Subcutaneous adipose tissue (tissue), 4 donors: ENCODE measurements around the gene PET100. TPM values are rescaled to one million over a fixed set of nuclear protein-coding genes. Genes with fewer than 3 reads are reported as not detected.

Experiments used
- total RNA-seq, 4 donors: library from RNA; depleted of rRNA; stranded (reverse); fragments of >200 nt; gene quantifications; one replicate each; pipeline ENCODE4 v1.1.0, GENCODE V29; 2016
- TF ChIP-seq, protein P1 (sequence below): fragments of 450-650 bp; IDR thresholded peaks from one replicate; pipeline ENCODE4 v1.5.1; 2016; ENCODE audit warnings: low read depth, mild to moderate bottlenecking, control low read depth, antibody characterized with exemption, moderate library complexity

The PET100 gene
- total RNA-seq, 4 donors from 2014 or later = 8.3 to 35.4 (median 21.1) TPM

DNA sequence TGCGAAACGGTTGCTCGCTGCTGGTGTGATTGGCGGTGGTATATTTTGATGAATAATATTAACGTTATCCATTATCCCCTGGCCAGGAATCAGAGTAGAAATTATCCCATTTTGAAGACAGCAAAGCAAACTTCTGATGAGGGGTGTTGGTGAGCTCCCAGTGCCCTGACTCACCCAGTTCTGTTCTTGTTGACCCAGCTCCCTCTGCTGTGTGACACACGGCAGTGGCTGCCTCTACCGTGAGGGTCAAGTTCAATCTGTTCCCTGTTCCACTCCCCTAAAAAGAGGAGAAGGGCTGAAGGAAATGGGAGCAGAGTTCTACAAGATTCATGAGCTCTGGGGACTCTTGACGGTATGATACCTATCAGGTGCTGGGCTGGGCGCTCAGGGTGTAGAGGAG is 31.9 kb upstream of the PET100 start:
- TF ChIP-seq, protein P1, sequence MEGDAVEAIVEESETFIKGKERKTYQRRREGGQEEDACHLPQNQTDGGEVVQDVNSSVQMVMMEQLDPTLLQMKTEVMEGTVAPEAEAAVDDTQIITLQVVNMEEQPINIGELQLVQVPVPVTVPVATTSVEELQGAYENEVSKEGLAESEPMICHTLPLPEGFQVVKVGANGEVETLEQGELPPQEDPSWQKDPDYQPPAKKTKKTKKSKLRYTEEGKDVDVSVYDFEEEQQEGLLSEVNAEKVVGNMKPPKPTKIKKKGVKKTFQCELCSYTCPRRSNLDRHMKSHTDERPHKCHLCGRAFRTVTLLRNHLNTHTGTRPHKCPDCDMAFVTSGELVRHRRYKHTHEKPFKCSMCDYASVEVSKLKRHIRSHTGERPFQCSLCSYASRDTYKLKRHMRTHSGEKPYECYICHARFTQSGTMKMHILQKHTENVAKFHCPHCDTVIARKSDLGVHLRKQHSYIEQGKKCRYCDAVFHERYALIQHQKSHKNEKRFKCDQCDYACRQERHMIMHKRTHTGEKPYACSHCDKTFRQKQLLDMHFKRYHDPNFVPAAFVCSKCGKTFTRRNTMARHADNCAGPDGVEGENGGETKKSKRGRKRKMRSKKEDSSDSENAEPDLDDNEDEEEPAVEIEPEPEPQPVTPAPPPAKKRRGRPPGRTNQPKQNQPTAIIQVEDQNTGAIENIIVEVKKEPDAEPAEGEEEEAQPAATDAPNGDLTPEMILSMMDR = no peak

DNA sequence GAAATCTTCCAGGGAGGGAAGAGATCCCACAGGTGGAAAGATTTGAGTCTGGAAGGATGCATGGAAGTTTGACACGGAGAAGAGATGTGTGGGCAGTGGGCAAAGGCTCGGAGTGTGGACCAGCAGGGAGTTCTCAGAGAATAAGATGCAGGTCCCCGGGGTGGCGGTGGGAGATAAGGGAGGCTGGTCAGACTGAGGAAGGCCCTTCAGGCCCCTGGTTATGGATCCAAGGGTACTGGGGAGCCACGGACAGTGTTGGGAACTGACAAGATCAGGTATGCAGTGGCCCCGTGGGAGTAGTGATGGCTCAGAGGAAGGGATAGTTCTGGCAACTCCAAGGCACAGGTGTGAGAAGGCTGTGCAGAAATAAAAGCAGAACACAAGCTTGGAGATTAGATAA is 31.4 kb upstream of the PET100 start:
- TF ChIP-seq, protein P1 = no peak

- TF ChIP-seq, protein P1 = no peak
Measured at GRCh38 chr19:7600721-7601120, 28.9 kb upstream of the PET100 start.

DNA sequence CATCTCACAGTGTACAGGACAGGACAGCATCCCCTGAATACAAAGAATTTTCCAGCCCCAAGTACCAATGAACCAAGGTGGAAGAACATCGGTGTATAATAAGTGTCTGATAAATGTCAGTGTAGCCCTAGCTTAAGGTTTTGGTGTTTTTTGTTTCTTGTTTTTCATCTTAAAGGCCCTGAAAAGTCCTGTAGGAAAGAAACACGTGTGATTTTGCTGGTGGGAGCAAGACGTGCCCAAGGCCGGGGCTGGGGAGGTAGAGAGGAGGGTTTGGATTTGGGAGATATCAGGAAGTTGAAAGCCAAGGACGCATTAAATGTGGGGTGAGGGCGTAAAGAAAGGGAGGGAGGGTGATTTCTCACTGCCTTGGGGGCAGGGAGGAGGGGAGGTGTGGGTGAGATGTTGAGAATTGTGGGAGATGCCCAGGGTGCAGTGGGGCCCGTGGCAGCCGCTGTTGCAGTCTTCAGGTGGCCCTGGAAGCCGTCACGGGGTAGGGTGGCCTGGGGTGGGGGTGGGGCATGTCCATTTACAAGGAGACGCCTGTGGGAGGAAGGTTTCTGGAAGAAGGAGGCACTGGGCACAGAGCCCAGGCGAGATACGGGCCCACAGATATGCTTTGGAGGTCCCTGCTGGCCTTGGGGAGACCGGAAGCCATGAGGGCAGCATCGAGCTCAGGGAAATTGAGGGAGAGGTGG is 27.2 kb upstream of the PET100 start:
- TF ChIP-seq, protein P1 = no peak

GRCh38 chr19:7602935-7603497 is 26.6 kb upstream of the PET100 start:
- TF ChIP-seq, protein P1 = no peak

- TF ChIP-seq, protein P1 = no peak
Measured at GRCh38 chr19:7603919-7604318, 25.7 kb upstream of the PET100 start.

DNA sequence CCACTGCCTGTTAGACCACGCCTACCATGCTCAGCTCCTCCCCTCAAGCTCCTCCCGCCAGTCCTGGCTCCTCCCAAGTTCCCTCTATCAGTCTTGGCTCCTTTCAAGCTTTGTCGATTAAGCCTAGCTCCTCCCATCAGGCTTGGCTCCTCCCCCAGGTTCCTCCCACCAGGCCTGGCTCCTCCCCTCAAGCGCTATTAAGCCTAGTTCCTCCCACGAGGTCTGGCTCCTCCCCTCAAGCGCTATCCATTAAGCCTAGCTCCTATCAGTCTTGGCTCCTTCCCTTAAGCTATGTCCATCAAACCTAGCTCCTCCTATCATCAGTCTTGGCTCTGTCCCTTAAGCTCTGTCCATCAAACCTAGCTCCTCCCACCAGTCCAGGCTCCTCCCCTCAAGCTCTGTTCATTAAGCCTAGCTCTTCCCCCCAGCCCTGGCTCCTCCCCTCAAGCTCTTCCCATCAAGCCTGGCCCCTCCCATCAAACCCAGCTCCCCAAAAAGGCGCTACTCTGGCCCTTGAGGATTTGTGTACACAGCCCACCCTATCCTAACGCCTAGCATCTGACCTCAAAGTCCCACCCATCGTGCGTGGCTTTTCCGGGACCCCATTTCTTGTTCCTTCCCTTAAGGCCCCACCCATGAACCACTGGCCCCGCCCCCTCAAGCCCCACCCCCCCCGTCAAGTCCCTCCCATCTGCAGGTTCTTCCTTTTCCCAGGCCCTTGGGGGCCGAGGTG is 23.9 kb upstream of the PET100 start:
- TF ChIP-seq, protein P1 = no peak
